Neural progenitor cell (in vitro differentiated cells): ENCODE results near the gene SPACA9.

Source experiments
- CTCF ChIP-seq: fragments of 200-600 bp; sonication (generic); IDR thresholded peaks from 2 replicates; pipeline ENCODE4 v1.5.1; 2017; ENCODE audit warnings: antibody characterized with exemption, mild to moderate bottlenecking
- EZH2 ChIP-seq: fragments of 200-600 bp; sonication (generic); IDR thresholded peaks from 2 replicates; pipeline ENCODE4 v1.6.1; 2017; ENCODE audit warnings: antibody characterized with exemption, mild to moderate bottlenecking, moderate library complexity
- EZH2phosphoT487 ChIP-seq: fragments of 200-600 bp; sonication (generic); IDR thresholded peaks from 2 replicates; pipeline ENCODE4 v1.6.1; 2017; ENCODE audit warnings: antibody characterized with exemption

- TF ChIP-seq CTCF (no peak), EZH2 (no peak), EZH2phosphoT487 (no peak)
Observed at GRCh38 chr9:132919614-132920268, 41.0 kb downstream of the SPACA9 start.
